Measurements from ENCODE around the gene PDZD2.
"Not testable (repeated sequence)": the region's sequence is repeated elsewhere in the genome, so short reads cannot be mapped to it uniquely, and the experiment has no call there.

The PDZD2 gene

GRCh38 chr5:31638748-31639418, at the start of gene PDZD2:
TSS of gene PDZD2 (plus strand) at chr5:31639131.
- DNase-seq: peak; percentile 69

DNA sequence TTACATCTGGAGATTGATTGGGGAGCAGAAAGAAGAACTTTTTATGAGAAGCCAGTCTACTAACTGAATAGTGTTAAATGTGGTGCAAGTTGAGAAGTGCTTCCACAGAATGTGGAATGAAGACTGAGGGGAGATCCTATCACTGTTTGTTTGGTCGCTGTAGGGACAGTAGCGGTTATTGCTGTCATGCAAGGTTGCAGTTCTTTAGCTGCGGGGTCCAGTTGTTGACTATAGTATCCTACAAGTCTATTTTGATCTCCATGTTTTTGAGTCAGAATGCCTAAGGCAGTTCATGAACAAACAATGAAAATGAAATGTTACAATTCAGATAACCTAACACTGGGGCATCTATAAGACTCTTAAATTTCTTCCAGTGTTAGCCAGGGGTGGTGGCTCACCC, 45.3 kb upstream of the PDZD2 start:
- DNase-seq: no peak

DNA sequence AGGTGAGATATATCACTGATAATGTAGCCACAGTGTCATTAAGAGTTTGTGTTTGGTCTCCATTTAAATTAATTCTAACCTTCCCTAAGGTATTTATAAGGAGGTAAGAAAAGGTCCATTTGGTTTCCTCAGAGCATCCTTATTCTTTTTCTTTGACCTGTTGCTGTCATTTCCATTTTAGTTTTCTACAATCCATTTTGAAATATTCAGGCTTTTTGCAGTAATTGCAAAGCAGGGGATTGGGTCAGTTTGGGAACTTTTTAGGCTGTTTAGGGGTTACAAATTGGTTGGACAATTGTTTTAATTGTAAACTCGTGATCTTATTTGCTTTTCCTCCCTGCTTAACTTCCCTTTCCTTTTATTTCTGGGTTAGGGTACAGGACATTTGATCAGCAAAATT, 42.6 kb upstream of the PDZD2 start:
- DNase-seq: no peak

GRCh38 chr5:31598640-31599611, 40.0 kb upstream of the PDZD2 start:
- DNase-seq: no peak

GRCh38 chr5:31602305-31602704, 36.6 kb upstream of the PDZD2 start:
- DNase-seq: not testable (repeated sequence)

GRCh38 chr5:31604240-31604639, 34.7 kb upstream of the PDZD2 start:
- DNase-seq: no peak

DNA sequence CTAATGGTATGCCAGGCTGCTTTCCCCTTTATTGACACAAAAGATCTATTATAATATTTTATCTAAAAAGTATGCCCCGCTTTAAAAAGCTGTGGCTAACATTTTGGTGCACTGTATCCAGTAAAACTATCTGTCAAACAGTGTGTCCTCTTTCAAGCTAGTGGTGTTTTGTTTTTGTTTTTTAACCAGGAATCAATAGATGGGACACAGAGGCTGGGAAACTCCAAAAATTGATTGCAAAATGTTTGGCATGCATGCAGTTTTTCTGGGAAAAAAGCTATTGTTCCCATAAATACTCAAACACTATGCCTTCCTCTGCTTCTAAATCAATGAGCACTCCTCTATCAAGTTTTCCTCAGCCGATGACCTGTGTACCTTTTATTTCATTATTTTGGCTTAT, 34.3 kb upstream of the PDZD2 start:
- no peak for DNase-seq

GRCh38 chr5:31605920-31606319, 33.0 kb upstream of the PDZD2 start:
- DNase-seq: no peak

- no peak for DNase-seq
Observed at GRCh38 chr5:31607546-31607945, 31.4 kb upstream of the PDZD2 start.

DNA sequence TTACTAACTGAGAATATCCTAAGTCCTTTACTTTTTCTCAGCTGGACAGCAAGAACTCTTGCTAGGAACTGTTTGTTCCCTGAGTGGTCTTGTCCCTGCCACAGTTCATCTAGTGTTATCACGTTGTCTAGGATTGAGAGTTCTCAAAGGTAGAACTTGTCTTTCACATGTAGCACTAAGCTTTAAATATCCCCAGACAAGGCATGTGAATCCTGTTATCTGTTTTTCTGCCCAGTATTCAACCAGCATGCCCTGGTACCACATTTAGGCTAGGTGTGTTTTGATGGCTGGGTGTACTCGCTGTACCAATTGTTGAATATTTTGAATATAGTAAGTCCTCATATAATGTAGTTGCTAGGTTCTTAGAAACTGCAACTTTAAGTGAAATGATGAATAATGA, 27.9 kb upstream of the PDZD2 start:
- no peak for DNase-seq

DNA sequence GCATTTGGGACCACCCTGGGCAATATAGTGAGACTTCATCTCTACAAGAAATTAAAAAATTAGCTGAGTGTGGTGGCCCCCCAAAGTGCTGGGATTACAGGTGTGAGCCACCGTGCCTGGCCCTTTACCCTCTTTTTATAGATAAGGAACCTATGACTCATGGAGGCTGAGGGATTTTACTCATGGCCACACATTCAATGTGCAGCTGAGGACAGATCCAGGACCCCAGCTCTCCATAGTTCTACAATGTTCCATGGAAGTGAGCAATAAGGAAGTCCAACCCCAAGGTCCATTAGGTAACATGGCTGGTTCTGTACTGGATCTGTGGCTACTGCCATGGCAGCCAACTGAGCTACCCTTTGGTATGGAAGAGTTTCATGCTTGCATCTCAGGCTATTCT, 25.3 kb upstream of the PDZD2 start:
- no peak for DNase-seq

DNA sequence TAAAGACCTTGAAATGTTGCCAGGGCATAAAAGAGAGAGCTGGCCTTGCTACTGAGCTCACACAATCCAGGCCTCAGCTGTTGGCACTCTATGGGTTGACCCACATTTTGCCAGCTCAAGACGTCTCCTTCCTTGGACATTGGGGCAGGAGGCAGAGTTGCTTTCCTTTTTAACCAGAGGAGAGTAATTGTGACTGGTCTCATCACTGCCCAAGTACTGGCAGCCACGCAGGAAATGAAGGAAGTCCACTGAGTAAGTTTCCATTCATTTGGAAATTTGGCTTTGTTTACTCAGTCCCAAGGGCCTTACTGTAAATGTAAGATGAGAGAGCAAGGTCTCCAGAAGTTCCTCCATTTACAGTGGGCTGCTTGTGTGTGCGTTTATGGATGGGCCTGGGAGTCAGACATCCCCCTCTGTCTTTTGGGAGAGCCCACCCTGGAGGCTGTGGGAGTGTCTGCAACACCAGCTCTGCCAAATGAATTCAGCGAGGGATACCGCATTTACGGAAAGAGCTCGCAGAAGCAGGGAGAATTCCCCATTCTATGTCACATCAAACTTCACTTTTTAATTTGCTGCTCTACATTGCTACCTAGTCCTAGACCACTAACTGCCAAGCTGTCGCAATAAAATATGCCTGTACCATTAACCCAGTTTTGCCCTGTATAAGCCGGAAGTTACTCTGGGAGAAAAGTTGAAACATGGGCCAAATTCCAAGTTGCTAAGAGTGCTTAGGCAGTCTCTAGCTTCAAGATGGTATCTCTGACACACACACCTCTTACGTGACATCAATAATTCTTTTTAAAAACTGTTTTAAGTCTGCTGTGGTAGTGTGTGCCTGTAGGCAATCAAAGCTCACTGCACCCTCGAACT, 24.5 kb upstream of the PDZD2 start:
- no peak for DNase-seq

DNA sequence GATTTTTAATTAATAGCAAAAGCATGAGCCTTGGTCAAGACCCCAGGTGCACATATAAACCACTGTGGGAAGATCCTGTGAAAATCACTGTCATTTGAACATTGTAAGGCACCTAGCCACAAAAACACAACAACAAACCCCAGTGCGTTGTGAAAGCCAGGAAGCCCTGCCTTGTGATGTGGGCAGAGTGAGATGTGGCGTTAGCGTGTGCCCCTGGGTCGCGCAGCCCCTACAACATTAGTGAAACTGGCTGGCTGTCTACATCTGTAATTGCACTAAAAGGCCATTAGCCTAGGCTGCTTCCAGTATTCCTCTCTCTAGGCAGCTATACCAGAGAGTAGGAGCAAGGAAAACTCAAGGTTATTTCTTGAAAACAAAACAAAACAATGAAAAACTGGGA, 21.1 kb upstream of the PDZD2 start:
- DNase-seq: no peak

GRCh38 chr5:31620026-31620425, 18.9 kb upstream of the PDZD2 start:
- no peak for DNase-seq

DNA sequence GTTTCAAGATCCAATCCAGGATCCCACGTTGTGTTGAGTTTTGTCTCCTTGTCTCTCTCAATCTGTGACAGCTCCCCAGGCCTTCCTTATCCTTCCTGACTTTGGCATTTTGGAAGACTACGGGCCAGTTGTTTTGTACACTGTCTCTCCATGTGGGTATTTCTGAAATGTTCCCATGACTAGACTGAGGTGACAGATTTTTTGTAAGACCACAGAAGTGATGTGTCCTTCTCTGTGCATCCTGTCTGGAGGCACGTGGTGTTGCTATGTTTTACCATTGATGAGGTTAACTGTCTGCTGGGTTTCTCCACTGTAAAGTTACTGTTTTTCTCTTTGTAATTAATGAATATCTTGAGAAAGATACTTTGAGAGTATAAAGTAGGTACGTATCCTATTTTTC, 15.7 kb upstream of the PDZD2 start:
- no peak for DNase-seq

DNA sequence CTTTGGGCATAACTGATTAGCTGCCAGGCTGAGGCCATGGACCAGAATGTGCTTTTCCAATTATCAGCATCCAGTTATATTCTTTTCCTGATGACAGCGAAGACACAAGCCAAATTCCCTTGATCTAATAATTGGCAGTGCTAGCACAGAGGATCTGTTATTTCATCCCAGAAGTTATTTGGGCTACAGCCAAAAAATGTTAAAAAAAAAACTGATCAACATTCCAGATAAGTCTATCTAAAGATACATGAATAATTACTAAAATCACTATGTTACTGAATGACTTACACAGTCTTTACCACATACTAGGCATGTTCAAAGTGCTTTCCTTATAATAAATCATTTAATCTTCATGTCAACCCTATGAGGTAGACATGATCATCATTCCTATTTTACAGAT, 13.5 kb upstream of the PDZD2 start:
- no peak for DNase-seq

- no peak for DNase-seq
Observed at GRCh38 chr5:31626156-31626555, 12.8 kb upstream of the PDZD2 start.

DNA sequence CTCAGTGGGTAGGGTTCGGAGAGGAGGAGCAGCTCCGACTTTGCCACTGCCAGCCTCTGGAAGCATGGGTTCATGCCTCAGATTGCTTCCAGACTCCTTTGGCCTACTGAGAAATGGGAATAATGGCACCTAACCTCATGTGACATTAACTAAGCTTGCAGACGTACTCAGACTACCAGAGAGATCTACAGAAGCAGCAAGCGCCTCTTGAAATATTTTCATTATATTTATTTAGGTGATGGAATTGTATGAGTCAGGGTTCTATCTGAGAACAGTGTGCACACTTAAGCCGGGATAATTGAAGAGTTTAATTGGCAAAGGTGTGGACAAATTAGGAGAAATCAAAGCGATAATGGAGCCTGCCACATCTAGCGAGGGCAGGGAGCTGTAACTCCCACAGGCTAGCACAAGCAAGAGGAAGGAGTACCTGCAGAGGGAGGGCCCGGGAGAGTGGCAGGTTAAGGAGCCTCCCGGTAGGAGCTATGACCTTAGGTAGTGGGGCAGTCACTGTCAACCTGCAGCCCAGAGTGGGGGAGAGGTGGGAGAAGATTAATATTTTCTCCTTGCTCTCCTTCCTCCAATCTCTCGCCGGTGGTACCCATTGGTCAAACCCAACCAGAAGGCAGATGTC, 12.2 kb upstream of the PDZD2 start:
- no peak for DNase-seq

DNA sequence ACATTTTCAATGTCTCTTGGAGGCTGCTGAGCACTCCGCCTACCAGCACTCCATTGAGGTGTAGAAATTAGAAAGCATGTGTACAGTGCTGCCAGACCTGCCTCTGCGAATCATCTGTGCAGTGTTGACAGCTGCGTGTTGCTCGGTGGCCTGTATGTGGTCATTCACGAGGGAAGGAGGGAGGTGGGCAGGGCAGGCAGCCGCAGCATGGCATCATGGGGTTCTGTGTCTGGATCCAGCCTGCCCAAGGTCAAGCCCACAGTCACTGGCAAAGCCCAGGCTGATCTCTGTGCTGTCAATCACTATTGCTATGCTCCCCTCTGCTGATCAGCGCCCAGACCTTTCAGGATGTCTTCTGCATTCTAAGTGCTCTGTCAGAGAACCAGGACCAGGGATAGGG, 8.0 kb upstream of the PDZD2 start:
- DNase-seq: no peak

GRCh38 chr5:31632460-31632859, 6.5 kb upstream of the PDZD2 start:
- DNase-seq: no peak

DNA sequence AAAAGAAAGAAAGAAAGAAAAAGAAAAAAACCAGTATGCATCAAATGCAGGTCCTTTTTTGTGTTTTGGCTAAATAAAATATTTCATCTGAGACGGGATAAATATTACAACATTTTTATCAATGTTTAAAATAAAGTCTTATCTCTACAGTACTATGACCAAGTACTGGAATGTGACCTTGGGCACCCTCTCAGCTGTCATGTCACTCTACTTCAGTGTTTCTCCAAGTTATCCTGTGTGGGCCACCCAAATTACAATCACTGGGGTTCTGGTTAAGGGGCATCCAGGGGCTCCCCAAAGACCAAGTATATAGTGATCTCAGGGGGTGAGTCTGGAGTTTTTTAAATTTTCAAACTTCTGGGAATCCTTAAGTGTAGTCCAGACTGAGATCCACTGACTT, 3.5 kb upstream of the PDZD2 start:
- DNase-seq: no peak

DNA sequence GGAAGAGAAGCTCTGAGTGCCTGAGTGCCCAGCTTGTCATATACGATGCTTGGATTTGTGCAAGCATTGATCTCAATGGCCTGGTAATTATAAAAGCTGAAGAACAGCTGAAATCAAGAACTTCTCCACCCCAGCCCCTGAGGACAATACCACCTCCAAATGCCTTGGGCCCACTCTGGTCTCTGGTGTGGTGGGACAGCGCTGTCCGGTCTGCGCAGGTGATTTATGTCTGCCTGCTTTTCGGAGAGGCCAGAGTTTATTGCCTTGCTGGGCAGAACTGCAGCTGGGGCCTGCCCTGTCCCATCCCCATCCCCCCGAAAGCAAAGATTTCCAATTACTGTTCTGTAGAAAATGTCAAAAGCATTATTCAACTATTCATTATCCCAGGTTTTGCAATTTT, 1.1 kb upstream of the PDZD2 start:
- no peak for DNase-seq

DNA sequence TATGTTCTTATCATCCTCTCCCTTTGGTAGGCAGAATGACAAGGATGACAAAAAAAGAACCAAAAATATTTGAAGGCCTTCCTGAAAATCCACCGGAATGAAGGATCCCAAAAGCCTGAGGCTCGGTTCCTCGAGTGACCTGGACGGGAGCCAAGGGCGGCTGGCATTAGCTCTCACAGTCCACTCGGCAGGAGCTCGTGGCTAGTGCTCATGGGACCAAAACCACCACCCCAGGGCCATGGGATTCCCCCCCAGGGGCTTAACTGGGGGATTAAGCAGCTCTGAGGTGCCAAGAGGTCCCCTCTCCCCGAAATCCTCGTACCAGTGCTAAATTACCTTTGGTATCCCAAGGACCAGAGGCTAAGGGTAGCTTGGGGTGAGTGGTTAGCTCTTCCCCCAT, 586 bp upstream of the PDZD2 start:
- no peak for DNase-seq

Measured in fibroblast of skin of right quadriceps (primary cell).